ENCODE data around the gene SLC23A3. TPM values are rescaled to one million over a fixed set of nuclear protein-coding genes. Genes with fewer than 3 reads are reported as not detected.

Gene SLC23A3, protein sequence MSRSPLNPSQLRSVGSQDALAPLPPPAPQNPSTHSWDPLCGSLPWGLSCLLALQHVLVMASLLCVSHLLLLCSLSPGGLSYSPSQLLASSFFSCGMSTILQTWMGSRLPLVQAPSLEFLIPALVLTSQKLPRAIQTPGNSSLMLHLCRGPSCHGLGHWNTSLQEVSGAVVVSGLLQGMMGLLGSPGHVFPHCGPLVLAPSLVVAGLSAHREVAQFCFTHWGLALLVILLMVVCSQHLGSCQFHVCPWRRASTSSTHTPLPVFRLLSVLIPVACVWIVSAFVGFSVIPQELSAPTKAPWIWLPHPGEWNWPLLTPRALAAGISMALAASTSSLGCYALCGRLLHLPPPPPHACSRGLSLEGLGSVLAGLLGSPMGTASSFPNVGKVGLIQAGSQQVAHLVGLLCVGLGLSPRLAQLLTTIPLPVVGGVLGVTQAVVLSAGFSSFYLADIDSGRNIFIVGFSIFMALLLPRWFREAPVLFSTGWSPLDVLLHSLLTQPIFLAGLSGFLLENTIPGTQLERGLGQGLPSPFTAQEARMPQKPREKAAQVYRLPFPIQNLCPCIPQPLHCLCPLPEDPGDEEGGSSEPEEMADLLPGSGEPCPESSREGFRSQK
- 0.63 TPM for polyA plus RNA-seq

- Mint-ChIP-seq H3K36me3 (peaks cover 4% of the 10 kb centered on the region), H3K4me3 (peak within 1 kb of the TSS in 1 of 4 donors; percentile 77), H3K27ac (peak within 1 kb of the TSS in 2 of 3 donors; percentile 46 to 85), H3K27me3 (no peaks in the 10 kb centered on the region), H3K9me3 (no peaks in the 10 kb centered on the region), H3K4me1 (peaks cover 7 to 24% (median 14%) of the 10 kb centered on the region in 3 donors)
These were observed at the start of gene SLC23A3 for GRCh38 chr2:219169930-219170654. SLC23A3 (minus strand) TSS chr2:219170029; CDS start chr2:219169984, 45 bp downstream.

DNA sequence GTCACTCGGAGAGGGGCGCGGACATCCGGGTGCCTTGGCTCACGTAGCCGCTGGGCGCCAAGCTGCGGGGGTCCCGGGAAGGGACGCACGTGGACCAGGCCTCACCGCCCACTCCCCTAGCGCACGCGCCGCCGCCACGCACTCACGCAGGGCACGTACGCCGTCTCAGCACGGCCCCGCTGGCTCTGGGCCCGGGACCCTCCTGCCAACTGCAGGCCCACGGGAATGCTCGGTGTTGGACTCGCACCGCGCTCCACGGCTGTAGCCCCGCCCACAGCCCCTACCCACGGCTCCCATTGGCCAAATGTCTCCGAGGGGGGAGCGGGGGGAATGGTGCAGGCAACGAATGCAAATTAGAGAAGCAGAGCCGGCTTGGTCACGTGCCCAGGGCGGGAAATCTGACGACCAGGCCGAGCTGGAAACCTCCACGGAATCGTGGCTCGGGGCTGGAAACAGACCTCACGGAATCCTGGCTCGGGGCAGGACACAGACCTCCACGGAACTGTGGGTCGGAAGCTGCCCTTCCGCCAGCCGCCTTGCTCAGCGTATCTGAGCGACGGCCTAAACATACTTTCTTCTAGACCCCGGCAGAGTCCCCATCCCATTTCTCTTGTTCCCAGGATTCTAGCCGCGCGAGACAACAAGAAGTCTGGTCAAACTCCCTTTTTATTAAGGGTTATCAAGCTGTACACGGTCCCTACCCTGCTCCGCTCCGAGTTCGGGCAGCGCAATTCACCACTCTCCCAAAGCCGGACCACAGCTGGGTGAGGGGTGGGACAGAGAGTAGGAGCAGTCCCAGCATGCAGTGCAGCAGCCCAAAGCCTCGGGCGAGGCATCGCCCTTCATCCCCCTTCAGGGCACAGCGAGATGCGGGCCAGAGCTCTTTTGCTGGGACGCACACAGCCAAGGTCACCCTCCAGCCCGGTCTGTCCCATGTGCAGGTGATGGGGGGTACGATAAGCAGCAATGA is 49.2 kb upstream of the SLC23A3 start, which contains the start of gene ABCB6:
ABCB6 (minus strand) TSS at position 227 of the 970 bp plus-strand sequence. CDS start 285 bp downstream, outside the sequence.
- H3K27ac Mint-ChIP-seq: peak within 1 kb of the TSS; percentile 90 to 97 (median 92)

GRCh38 chr2:219218217-219218731 is 48.4 kb upstream of the SLC23A3 start:
- peak overlapping the region; percentile 82 to 97 (median 94) for H3K4me3 Mint-ChIP-seq
- peaks cover 11 to 15% (median 13%) of the 10 kb centered on the region in 3 donors for H3K4me1 Mint-ChIP-seq
- no peaks in the 10 kb centered on the region for H3K36me3 Mint-ChIP-seq
- H3K27me3 Mint-ChIP-seq: no peaks in the 10 kb centered on the region
- peak overlapping the region; percentile 90 to 97 (median 92) for H3K27ac Mint-ChIP-seq
- H3K9me3 Mint-ChIP-seq: no peaks in the 10 kb centered on the region

More for the DNA sequence above, 49.2 kb upstream of the SLC23A3 start, which contains the start of gene ABCB6:
- Mint-ChIP-seq H3K27me3 (no peaks in the 10 kb centered on the region), H3K9me3 (no peaks in the 10 kb centered on the region), H3K4me1 (peaks cover 11 to 15% (median 13%) of the 10 kb centered on the region in 3 donors), H3K4me3 (peak within 1 kb of the TSS; percentile 82 to 97 (median 94)), H3K36me3 (no peaks in the 10 kb centered on the region)

- peak overlapping the region in 2 of 3 donors; percentile 67 to 78 for H3K27ac Mint-ChIP-seq
- peaks cover 11 to 16% (median 15%) of the 10 kb centered on the region in 3 donors for H3K4me1 Mint-ChIP-seq
- no peaks in the 10 kb centered on the region for H3K36me3 Mint-ChIP-seq
- peak overlapping the region; percentile 47 to 63 (median 55) for H3K4me3 Mint-ChIP-seq
- H3K27me3 Mint-ChIP-seq: no peaks in the 10 kb centered on the region
- H3K9me3 Mint-ChIP-seq: no peaks in the 10 kb centered on the region
These were observed 46.7 kb upstream of the SLC23A3 start for GRCh38 chr2:219216535-219216915.

DNA sequence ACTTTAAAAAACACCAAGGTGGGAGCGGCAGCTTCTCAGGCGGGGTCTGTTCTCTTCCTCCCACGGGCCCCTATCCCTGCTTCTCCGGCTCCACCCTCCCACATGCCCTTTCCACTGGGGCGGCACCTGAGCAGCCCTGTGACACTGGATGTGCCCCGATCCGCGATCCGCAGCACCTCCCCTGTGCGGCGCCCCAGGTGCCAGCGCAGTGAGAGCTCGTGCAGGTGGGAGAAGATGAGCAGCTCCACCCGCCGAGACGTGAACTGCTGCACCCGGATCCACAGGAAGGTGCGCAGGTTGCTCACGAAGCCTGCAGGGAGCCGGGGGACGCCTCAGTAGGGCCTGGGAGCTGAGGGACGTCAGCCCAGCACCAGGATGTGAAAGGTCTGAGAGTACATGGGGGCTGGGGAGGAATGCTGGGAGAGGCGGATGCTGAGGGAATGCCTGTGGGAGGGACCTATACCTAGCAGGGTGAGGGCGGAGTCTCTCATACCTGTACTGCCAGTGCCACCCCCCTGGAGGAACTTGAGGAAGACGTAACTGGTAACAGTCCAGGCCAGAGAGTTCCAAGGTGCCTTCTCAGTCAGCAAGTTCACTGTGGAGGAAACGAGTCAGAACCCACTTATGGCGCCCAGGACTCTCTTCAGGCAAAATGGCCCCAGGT is 46.2 kb upstream of the SLC23A3 start:
- Mint-ChIP-seq H3K36me3 (no peaks in the 10 kb centered on the region), H3K4me3 (peak overlapping the region in 1 of 4 donors; percentile 60), H3K4me1 (peaks cover 11 to 21% (median 19%) of the 10 kb centered on the region in 3 donors), H3K27ac (peak overlapping the region in 2 of 3 donors; percentile 67 to 78), H3K27me3 (no peaks in the 10 kb centered on the region), H3K9me3 (no peaks in the 10 kb centered on the region)

DNA sequence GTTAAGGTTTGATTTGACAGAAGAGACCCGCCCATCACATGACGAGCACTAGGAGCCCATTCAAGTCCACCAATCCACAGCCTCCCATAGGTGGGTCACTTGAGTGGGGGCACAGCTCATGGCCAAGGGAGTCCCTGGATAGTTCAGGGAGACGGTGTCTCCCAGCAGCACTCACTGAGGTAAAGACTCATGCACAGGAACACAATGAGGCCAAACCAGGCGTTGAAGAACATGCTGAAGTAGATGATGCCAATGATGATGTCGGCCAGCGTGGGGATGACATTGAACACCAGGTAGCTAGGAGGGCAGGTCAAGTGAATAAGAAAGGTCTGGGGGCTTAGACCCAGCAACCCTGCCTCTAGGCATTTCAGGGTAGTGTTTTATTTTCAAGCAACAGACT is 45.0 kb upstream of the SLC23A3 start:
- H3K9me3 Mint-ChIP-seq: no peaks in the 10 kb centered on the region
- H3K27me3 Mint-ChIP-seq: no peaks in the 10 kb centered on the region
- H3K36me3 Mint-ChIP-seq: no peaks in the 10 kb centered on the region
- peaks cover 11 to 22% (median 21%) of the 10 kb centered on the region in 3 donors for H3K4me1 Mint-ChIP-seq
- peak overlapping the region in 1 of 4 donors; percentile 2 for H3K4me3 Mint-ChIP-seq
- no peak overlapping the region for H3K27ac Mint-ChIP-seq

DNA sequence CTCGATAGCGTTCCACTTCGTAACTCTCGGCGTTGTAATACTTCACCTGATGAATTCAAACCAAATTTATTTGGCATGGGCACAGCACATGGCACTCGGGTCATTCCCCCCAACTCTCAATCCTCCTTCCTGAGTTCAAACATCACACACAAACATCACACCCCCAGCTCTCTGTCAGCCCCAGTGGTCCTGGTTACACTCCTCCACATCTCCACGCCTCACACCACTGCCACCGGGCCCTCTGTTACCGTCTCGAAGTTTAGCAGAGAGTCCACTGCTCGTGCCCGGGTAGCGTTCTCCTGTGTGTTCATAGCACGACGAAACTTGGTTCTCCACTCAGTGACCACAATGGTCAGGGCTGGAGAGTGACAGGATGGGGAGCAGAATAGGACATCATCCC is 44.3 kb upstream of the SLC23A3 start:
- Mint-ChIP-seq H3K27ac (peak overlapping the region in 1 of 3 donors; percentile 76), H3K9me3 (no peaks in the 10 kb centered on the region), H3K4me3 (peak overlapping the region in 1 of 4 donors; percentile 24), H3K36me3 (no peaks in the 10 kb centered on the region), H3K4me1 (peaks cover 10 to 22% (median 19%) of the 10 kb centered on the region in 3 donors), H3K27me3 (no peaks in the 10 kb centered on the region)

GRCh38 chr2:219213486-219214071 is 43.8 kb upstream of the SLC23A3 start:
- Mint-ChIP-seq H3K27ac (peak overlapping the region in 2 of 3 donors; percentile 11 to 76), H3K4me1 (peaks cover 7 to 20% (median 17%) of the 10 kb centered on the region in 3 donors), H3K4me3 (peak overlapping the region in 1 of 4 donors; percentile 20), H3K9me3 (no peaks in the 10 kb centered on the region), H3K27me3 (no peaks in the 10 kb centered on the region), H3K36me3 (no peaks in the 10 kb centered on the region)

DNA sequence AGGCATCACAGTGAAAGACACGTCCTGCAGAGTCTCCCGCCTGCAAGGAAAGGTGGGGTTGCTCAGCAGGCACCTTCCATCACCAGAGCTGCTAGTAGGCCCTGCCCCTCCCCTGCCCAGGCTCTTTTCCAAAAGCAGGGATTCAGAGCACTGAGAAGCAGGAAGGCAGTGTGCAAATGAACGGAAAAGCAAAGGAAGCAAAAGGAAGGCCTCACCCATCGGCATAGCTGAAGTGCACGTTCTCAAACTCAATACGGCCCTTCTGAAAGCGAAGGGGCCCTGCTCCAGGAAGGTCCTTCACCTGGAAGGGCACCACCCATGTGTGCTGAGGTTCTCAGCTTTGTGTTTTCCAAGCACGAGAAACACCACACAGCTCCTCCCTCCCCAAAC is 43.2 kb upstream of the SLC23A3 start:
- Mint-ChIP-seq H3K36me3 (no peaks in the 10 kb centered on the region), H3K27me3 (no peaks in the 10 kb centered on the region), H3K4me3 (peak overlapping the region in 1 of 4 donors; percentile 20), H3K27ac (peak overlapping the region in 2 of 3 donors; percentile 11 to 75), H3K9me3 (no peaks in the 10 kb centered on the region), H3K4me1 (peaks cover 6 to 19% (median 17%) of the 10 kb centered on the region in 3 donors)

DNA sequence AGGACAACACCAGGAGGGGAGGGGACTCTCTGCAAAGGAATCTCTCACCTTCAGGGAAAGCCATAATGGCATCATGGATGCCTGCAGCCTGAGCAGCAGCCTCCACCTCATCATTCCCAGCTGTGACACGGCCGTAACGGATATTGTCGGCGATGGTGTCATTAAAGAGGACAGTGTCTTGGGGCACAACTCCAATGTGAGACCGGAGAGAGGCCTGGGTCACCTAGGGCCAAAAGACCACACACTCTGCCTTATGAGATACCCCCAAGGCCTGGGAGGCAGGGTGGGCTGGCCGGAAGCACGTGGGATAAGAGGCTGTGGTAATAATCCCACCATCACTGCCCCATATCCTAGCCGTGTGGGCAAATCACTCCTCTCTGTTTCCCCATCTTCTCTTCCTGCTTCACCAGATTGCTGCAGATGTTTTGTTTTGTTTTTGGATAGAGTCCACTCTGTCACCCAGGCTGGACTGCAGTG is 41.1 kb upstream of the SLC23A3 start:
- H3K27me3 Mint-ChIP-seq: no peaks in the 10 kb centered on the region
- no peaks in the 10 kb centered on the region for H3K36me3 Mint-ChIP-seq
- peak overlapping the region in 2 of 3 donors; percentile 92 to 96 for H3K27ac Mint-ChIP-seq
- H3K4me3 Mint-ChIP-seq: peak overlapping the region in 1 of 4 donors; percentile 83
- H3K9me3 Mint-ChIP-seq: no peaks in the 10 kb centered on the region
- H3K4me1 Mint-ChIP-seq: peaks cover 10 to 15% (median 11%) of the 10 kb centered on the region in 3 donors

- peak overlapping the region in 2 of 3 donors; percentile 80 to 96 for H3K27ac Mint-ChIP-seq
- no peaks in the 10 kb centered on the region for H3K27me3 Mint-ChIP-seq
- peaks cover 11 to 15% (median 11%) of the 10 kb centered on the region in 3 donors for H3K4me1 Mint-ChIP-seq
- H3K9me3 Mint-ChIP-seq: no peaks in the 10 kb centered on the region
- peak overlapping the region in 1 of 4 donors; percentile 83 for H3K4me3 Mint-ChIP-seq
- no peaks in the 10 kb centered on the region for H3K36me3 Mint-ChIP-seq
These were observed 40.5 kb upstream of the SLC23A3 start for GRCh38 chr2:219210196-219210885.

All from IgD-negative memory B cell (primary cell).